Neutrophil (primary cell): ENCODE measurements around the gene TBC1D8B.

Experiments used
- H3K27ac ChIP-seq: fragments of 200-600 bp; sonication (generic); 2 replicates; pipeline ENCODE4 v1.5.1; 2016; ENCODE audit warnings: mild to moderate bottlenecking, moderate library complexity
- H3K27me3 ChIP-seq: fragments of 200-600 bp; sonication (generic); 2 replicates; pipeline ENCODE4 v1.6.0; 2016; ENCODE audit warnings: mild to moderate bottlenecking
- H3K36me3 ChIP-seq: fragments of 200-600 bp; sonication (generic); 2 replicates; pipeline ENCODE4 v1.5.1; 2017
- H3K4me1 ChIP-seq, 2 experiments: fragments of 200-600 bp in 1 of 2; sonication (generic) in 1 of 2; 1 replicate in 1 of 2; 2 replicates in 1 of 2; pipeline versions ENCODE4 v1.5.1 to v1.6.1; 2013 to 2016; ENCODE audit warnings: low read depth in 1 of 2, low read length in 1 of 2, mild to moderate bottlenecking in 1 of 2, moderate library complexity in 1 of 2; ENCODE audit not compliant: control insufficient read depth in 1 of 2, insufficient read depth in 1 of 2
- H3K4me3 ChIP-seq, 2 experiments: fragments of 200-600 bp in 1 of 2; sonication (generic) in 1 of 2; 1 replicate in 1 of 2; 2 replicates in 1 of 2; pipeline ENCODE4 v1.5.1; 2013 to 2016; ENCODE audit warnings: low read depth in 1 of 2, low read length in 1 of 2, mild to moderate bottlenecking in 1 of 2, moderate library complexity in 1 of 2
- H3K9me3 ChIP-seq: fragments of 200-600 bp; sonication (generic); 2 replicates; pipeline ENCODE4 v1.5.1; 2016
- TF ChIP-seq, protein P1 (sequence below): fragments of 200-600 bp; sonication (generic); IDR thresholded peaks from 2 replicates; pipeline ENCODE4 v1.5.1; 2016; ENCODE audit warnings: antibody characterized with exemption

TBC1D8B gene

DNA sequence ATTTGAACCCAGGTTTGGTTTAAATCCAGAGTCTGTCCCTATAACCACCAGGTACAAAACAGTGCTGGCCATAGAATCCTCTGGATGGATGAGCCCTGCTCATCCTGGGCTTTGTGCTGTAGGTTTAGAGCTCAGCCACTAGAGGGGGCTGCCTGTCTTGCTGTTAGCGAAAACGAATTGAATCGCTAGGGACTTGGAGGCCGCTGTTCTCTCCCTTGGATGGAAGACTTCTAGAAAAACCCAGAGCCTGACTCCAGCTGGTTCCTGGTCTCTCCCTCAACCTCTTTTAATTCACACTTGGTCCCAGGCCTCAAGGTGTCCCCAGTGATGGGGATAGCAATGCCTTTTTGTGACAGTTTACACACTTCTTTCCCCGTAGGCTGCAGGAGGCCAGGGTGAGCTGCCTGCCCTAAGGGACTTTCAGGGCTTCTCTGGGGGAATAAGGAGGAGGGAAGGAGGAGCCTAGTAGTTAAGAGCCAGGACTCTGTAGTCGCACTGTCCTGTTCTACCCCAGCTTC is 92.0 kb downstream of the TBC1D8B start:
- H3K27me3 ChIP-seq = peaks cover 5% of the 10 kb centered on the region
- H3K4me1 ChIP-seq = no peaks in the 10 kb centered on the region
- H3K4me3 ChIP-seq = no peak overlapping the region
- H3K36me3 ChIP-seq = no peaks in the 10 kb centered on the region
- no peak overlapping the region for H3K27ac ChIP-seq
- H3K9me3 ChIP-seq = no peaks in the 10 kb centered on the region
- TF ChIP-seq, protein P1, sequence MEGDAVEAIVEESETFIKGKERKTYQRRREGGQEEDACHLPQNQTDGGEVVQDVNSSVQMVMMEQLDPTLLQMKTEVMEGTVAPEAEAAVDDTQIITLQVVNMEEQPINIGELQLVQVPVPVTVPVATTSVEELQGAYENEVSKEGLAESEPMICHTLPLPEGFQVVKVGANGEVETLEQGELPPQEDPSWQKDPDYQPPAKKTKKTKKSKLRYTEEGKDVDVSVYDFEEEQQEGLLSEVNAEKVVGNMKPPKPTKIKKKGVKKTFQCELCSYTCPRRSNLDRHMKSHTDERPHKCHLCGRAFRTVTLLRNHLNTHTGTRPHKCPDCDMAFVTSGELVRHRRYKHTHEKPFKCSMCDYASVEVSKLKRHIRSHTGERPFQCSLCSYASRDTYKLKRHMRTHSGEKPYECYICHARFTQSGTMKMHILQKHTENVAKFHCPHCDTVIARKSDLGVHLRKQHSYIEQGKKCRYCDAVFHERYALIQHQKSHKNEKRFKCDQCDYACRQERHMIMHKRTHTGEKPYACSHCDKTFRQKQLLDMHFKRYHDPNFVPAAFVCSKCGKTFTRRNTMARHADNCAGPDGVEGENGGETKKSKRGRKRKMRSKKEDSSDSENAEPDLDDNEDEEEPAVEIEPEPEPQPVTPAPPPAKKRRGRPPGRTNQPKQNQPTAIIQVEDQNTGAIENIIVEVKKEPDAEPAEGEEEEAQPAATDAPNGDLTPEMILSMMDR = peak; percentile 18

DNA sequence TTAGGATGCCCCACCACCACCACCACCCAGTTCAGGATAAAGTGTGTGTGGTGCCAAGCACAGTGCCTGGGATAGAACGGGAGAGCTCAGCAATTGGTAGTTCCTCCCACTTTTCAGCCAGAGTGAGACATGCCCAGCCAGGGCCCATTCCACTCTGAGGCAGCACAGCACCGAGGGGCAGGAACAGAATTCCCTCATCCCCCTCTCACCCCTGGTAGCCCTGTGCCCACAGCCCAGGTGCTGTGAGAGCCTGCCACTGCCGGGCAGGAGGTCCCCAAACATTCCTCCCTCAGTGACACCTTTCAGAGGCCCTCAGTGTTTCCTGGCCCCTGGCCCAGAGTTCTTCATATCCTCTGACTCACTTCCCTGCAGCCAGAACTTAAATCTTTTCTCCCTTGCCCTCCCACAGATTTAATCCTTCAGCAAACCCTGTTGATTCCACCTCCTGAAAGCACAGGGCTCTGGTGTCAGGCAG is 92.5 kb downstream of the TBC1D8B start:
- TF ChIP-seq, protein P1 = no peak
- H3K36me3 ChIP-seq = no peaks in the 10 kb centered on the region
- no peaks in the 10 kb centered on the region for H3K4me1 ChIP-seq
- H3K9me3 ChIP-seq = no peaks in the 10 kb centered on the region
- H3K4me3 ChIP-seq = no peak overlapping the region
- H3K27ac ChIP-seq = no peak overlapping the region
- peaks cover 5% of the 10 kb centered on the region for H3K27me3 ChIP-seq

DNA sequence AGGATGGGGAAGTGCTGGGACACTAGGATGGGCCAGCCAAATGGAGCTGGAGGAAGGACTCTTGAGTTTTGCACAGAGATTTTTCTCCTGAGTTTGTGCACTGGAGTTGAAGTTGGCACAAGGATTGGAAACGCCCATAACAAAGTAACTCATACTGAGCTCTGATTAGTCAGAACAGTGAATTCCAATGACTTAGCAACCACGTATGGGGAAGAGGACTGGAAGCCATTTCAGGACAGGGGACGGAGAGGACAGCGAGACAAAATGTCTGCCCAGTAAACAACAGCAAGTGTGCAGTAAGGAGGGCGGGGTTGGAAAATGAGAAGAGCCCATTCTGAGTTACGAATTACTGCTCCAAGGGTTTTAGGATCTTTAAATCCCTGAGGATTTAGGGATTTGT is 94.8 kb downstream of the TBC1D8B start:
- Histone ChIP-seq H3K27me3 (no peaks in the 10 kb centered on the region), H3K4me3 (no peak overlapping the region), H3K36me3 (no peaks in the 10 kb centered on the region), H3K9me3 (no peaks in the 10 kb centered on the region), H3K27ac (no peak overlapping the region), H3K4me1 (no peaks in the 10 kb centered on the region)
- TF ChIP-seq, protein P1 = no peak

DNA sequence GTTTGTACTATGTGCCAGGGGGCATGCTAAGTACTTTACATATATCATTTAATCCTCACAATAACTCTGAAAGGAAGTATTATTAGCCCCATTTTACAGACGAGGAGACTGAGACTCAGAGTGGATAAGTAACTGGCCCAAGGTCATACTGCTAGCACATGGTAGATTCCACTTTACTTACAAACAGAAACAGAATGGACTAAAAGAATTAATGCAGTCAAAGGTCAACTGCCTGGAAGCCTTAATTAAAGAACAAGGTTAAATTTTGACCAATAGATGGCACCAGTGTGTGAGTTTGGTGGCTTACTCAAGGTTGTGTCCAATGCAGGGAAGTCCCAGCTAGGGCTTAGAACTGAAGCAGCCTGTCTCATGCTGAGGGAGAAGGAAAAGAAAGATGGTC is 96.0 kb downstream of the TBC1D8B start:
- Histone ChIP-seq H3K9me3 (no peaks in the 10 kb centered on the region), H3K27ac (no peak overlapping the region), H3K27me3 (no peaks in the 10 kb centered on the region), H3K4me3 (no peak overlapping the region), H3K36me3 (no peaks in the 10 kb centered on the region), H3K4me1 (no peaks in the 10 kb centered on the region)
- TF ChIP-seq, protein P1 = no peak

DNA sequence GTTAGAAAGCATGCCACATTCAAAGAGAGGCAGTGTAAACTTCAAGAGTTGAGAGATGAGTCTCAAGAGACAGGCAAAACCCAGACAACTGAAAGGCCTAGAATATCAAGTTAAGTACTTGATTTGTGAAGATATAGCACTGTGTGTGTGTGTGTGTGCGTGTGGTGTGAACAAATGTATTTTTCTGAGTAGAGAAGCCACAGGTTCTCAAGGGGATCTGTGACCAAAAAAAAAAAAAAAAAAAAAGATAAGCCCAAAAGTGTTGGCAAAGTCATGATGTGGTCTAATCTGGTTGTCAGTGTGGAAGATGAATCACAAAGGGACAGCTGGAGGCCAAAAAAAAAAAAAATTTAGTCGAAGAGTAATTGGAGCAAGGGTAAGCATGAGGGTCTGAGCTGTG is 96.8 kb downstream of the TBC1D8B start:
- H3K9me3 ChIP-seq = no peaks in the 10 kb centered on the region
- TF ChIP-seq, protein P1 = no peak
- H3K4me3 ChIP-seq = no peak overlapping the region
- no peak overlapping the region for H3K27ac ChIP-seq
- H3K36me3 ChIP-seq = no peaks in the 10 kb centered on the region
- H3K4me1 ChIP-seq = no peaks in the 10 kb centered on the region
- no peaks in the 10 kb centered on the region for H3K27me3 ChIP-seq

DNA sequence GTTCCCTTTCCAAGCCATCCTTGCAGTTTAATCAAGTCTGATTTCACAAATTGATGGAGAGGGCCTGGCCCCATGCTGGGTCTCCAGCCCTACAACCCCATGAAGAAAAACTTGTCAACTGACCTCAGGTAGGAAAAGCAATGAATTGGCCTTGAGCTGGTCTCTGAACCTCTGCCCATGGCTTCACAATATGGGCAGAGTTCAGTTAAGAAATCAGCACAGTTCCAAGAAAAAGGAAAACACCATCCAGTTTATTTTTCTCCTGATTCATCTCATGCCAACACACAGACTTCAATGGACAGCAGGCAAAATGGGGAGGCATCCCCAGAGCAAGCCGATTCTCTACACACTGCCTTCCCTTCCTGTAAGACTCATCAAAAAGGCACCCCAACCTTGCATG is 97.4 kb downstream of the TBC1D8B start:
- no peak overlapping the region for H3K27ac ChIP-seq
- H3K9me3 ChIP-seq = no peaks in the 10 kb centered on the region
- no peaks in the 10 kb centered on the region for H3K4me1 ChIP-seq
- H3K36me3 ChIP-seq = no peaks in the 10 kb centered on the region
- TF ChIP-seq, protein P1 = no peak
- no peaks in the 10 kb centered on the region for H3K27me3 ChIP-seq
- no peak overlapping the region for H3K4me3 ChIP-seq
